HCT116 (cell line): ENCODE results near the gene CCDC9B. TPM values are rescaled to one million over a fixed set of nuclear protein-coding genes. Genes with fewer than 3 reads are reported as not detected.

Experiments
- ATAC-seq: fragments of 200-7000 bp; cut with Tn5 transposase; 2 replicates; pipeline ENCODE4 v1.9.1; 2020; ENCODE audit warnings: mild to moderate bottlenecking, moderate library complexity
- BruUV-seq: library from RNA; stranded (reverse); fragments of 400-500 nt; replicated peaks from 2 replicates; lab custom pipeline; 2021; lab: Mats Ljungman, UMichigan
- CTCF ChIA-PET: fragments of 300-600 bp; sonication (Branson Sonifier 250); formaldehyde crosslinking; loops from one replicate; lab custom pipeline; 2021; ENCODE audit warnings: antibody characterized with exemption; lab: Charles Lee
- POLR2A ChIA-PET: fragments of 300-600, 350-600 bp; sonication (Branson Sonifier 250); formaldehyde crosslinking; loops from one replicate; lab custom pipeline; 2021; ENCODE audit warnings: antibody characterized with exemption; lab: Charles Lee
- RAD21 ChIA-PET, 2 experiments: fragments of 300-600 bp; sonication (Branson Sonifier 250); formaldehyde crosslinking; loops; one replicate each; lab custom pipeline; 2023; ENCODE audit warnings: low total read pairs in 2 of 2; ENCODE audit not compliant: uncharacterized antibody in 2 of 2, unreplicated experiment in 2 of 2, low non-redundant PET in 1 of 2; lab: Charles Lee
- DNase-seq: peaks from one replicate; pipeline ENCODE4 v3.0.0-alpha.2; 2010; ENCODE audit warnings: low read depth, low spot score
- H2AFZ ChIP-seq: fragments of 200-600 bp; shearing (Covaris generic), sonication (generic); 2 replicates; pipeline ENCODE4 v1.6.1; 2017; ENCODE audit warnings: low read depth, mixed run types, mixed read lengths, antibody characterized with exemption, low read length; ENCODE audit not compliant: poor library complexity, severe bottlenecking
- H3K27ac ChIP-seq: 2 replicates; pipeline ENCODE4 v1.5.1; 2012; ENCODE audit warnings: low read depth, low read length
- H3K27me3 ChIP-seq: fragments of 200-600 bp; sonication (generic); 2 replicates; pipeline ENCODE4 v1.6.1; 2016; ENCODE audit warnings: mixed run types, low read length, mixed read lengths; ENCODE audit not compliant: insufficient read depth
- H3K36me3 ChIP-seq, 2 experiments: fragments of 200-500 bp in 1 of 2; fragments of 200-600 bp in 1 of 2; sonication (Bioruptor generic) in 1 of 2; sonication (generic) in 1 of 2; 2 replicates each; pipeline versions ENCODE4 v1.5.1 to v1.6.1; 2014 to 2016; ENCODE audit warnings: low read length in 2 of 2, inconsistent platforms in 1 of 2, mixed read lengths in 1 of 2, mixed run types in 1 of 2; ENCODE audit not compliant: insufficient read depth in 2 of 2, control insufficient read depth in 1 of 2
- H3K4me1 ChIP-seq, 2 experiments: fragments of 200-600 bp in 1 of 2; sonication (generic) in 1 of 2; 2 replicates each; pipeline versions ENCODE4 v1.5.1 to v1.6.1; 2012 to 2017; ENCODE audit warnings: low read length in 2 of 2, inconsistent platforms in 1 of 2, mild to moderate bottlenecking in 1 of 2, mixed read lengths in 1 of 2, mixed run types in 1 of 2, moderate library complexity in 1 of 2; ENCODE audit not compliant: insufficient read depth in 2 of 2, control insufficient read depth in 1 of 2
- H3K4me2 ChIP-seq: fragments of 200-600 bp; sonication (generic); 2 replicates; pipeline ENCODE4 v1.6.1; 2017; ENCODE audit warnings: mixed run types, low read length, mixed read lengths
- H3K4me3 ChIP-seq, 2 experiments: fragments of 200-600 bp in 1 of 2; sonication (generic) in 1 of 2; replicated peaks in 1 of 2; 2 replicates each; pipeline ENCODE4 v1.5.1; 2011 to 2016; ENCODE audit warnings: low read length in 2 of 2, control low read depth in 1 of 2, low read depth in 1 of 2, mild to moderate bottlenecking in 1 of 2, mixed read lengths in 1 of 2, mixed run types in 1 of 2
- H3K79me2 ChIP-seq: fragments of 200-600 bp; sonication (generic); 2 replicates; pipeline ENCODE4 v1.6.1; 2017; ENCODE audit warnings: mild to moderate bottlenecking, mixed run types, low read length, moderate library complexity, mixed read lengths; ENCODE audit not compliant: insufficient read depth
- H3K9ac ChIP-seq: fragments of 200-600 bp; sonication (generic); 2 replicates; pipeline ENCODE4 v1.6.1; 2016; ENCODE audit warnings: low read length, mixed read lengths
- H3K9me2 ChIP-seq: fragments of 200-600 bp; sonication (generic), shearing (Covaris generic); 2 replicates; pipeline ENCODE4 v1.6.1; 2017; ENCODE audit warnings: mixed run types, mild to moderate bottlenecking, moderate library complexity; ENCODE audit not compliant: insufficient read depth
- H3K9me3 ChIP-seq, 2 experiments: fragments of 200-500 bp in 1 of 2; fragments of 200-600 bp in 1 of 2; sonication (Bioruptor generic) in 1 of 2; sonication (generic) in 1 of 2; 2 replicates each; pipeline ENCODE4 v1.6.1; 2014 to 2017; ENCODE audit warnings: low read length in 2 of 2, mixed read lengths in 2 of 2, inconsistent platforms in 1 of 2, low read depth in 1 of 2, mild to moderate bottlenecking in 1 of 2, mixed run types in 1 of 2, moderate library complexity in 1 of 2; ENCODE audit not compliant: control insufficient read depth in 1 of 2, insufficient read depth in 1 of 2
- H4K20me1 ChIP-seq: fragments of 200-600 bp; sonication (generic), shearing (Covaris generic); 2 replicates; pipeline ENCODE4 v1.6.1; 2017; ENCODE audit warnings: mixed run types, mild to moderate bottlenecking, moderate library complexity; ENCODE audit not compliant: insufficient read depth
- ATF3 ChIP-seq: IDR thresholded peaks from 2 replicates; pipeline ENCODE4 v1.6.1; 2012
- CEBPB ChIP-seq: IDR thresholded peaks from 2 replicates; pipeline ENCODE4 v1.6.1; 2012; ENCODE audit warnings: low read depth
- EZH2 ChIP-seq: fragments of 200-600 bp; sonication (generic); IDR thresholded peaks from 2 replicates; pipeline ENCODE4 v1.6.1; 2017; ENCODE audit warnings: antibody characterized with exemption, mixed run types
- EZH2phosphoT487 ChIP-seq: fragments of 200-600 bp; IDR thresholded peaks from 2 replicates; pipeline ENCODE4 v1.6.1; 2018; ENCODE audit warnings: antibody characterized with exemption, borderline replicate concordance
- POLR2A ChIP-seq: IDR thresholded peaks from 2 replicates; pipeline ENCODE4 v1.7.0; 2011; ENCODE audit warnings: borderline replicate concordance; ENCODE audit not compliant: insufficient read depth, insufficient read length; ENCODE audit errors: extremely low read depth
- RAD21 ChIP-seq: IDR thresholded peaks from 2 replicates; pipeline ENCODE4 v1.6.1; 2012; ENCODE audit warnings: low read depth, mild to moderate bottlenecking
- TCF7L2 ChIP-seq: IDR thresholded peaks from 2 replicates; pipeline ENCODE4 v1.7.0; 2011; ENCODE audit warnings: borderline replicate concordance, inconsistent platforms; ENCODE audit not compliant: insufficient read depth, insufficient read length; ENCODE audit errors: extremely low read depth
- ZFX ChIP-seq: fragments of 450-650 bp; IDR thresholded peaks from 2 replicates; pipeline ENCODE4 v1.6.1; 2017
- ZNF274 ChIP-seq: fragments of 200-500 bp; sonication (Bioruptor generic); IDR thresholded peaks from 2 replicates; pipeline ENCODE4 v1.6.1; 2014; ENCODE audit warnings: mild to moderate bottlenecking, low read depth, low read length, inconsistent platforms
- intact Hi-C: fragments of 100-400 bp; cut with micrococcal nuclease; formaldehyde crosslinking; loops from 2 replicates; pipeline ENCODE4 v1.10.0; 2022
- total RNA-seq: library from RNA; stranded (reverse); gene quantifications from one replicate; pipeline ENCODE4 v1.2.1, GENCODE V29; 2021; ENCODE audit not compliant: unreplicated experiment
- TF ChIP-seq, protein P1 (sequence below): IDR thresholded peaks from 2 replicates; pipeline ENCODE4 v1.6.1; 2012
- TF ChIP-seq, protein P2 (sequence below): IDR thresholded peaks from 2 replicates; pipeline ENCODE4 v1.6.1; 2011; ENCODE audit warnings: mild to moderate bottlenecking, low read length, moderate library complexity; ENCODE audit not compliant: insufficient replicate concordance; ENCODE audit errors: extremely low read depth
- TF ChIP-seq, protein P3 (sequence below), 3 experiments: fragments of 200-600 bp in 1 of 3; sonication (generic) in 1 of 3; IDR thresholded peaks in 2 of 3; conservative IDR thresholded peaks in 1 of 3; 2 replicates each; pipeline ENCODE4 v1.5.1; 2012 to 2017; ENCODE audit warnings: low read depth in 2 of 3, low read length in 2 of 3, antibody characterized with exemption in 1 of 3, borderline replicate concordance in 1 of 3, control low read depth in 1 of 3, mild to moderate bottlenecking in 1 of 3, mixed read lengths in 1 of 3, mixed run types in 1 of 3, moderate library complexity in 1 of 3; ENCODE audit not compliant: insufficient read depth in 1 of 3

CCDC9B gene
- total RNA-seq, 1 experiment from 2014 or later, result 15.6 TPM

DNA sequence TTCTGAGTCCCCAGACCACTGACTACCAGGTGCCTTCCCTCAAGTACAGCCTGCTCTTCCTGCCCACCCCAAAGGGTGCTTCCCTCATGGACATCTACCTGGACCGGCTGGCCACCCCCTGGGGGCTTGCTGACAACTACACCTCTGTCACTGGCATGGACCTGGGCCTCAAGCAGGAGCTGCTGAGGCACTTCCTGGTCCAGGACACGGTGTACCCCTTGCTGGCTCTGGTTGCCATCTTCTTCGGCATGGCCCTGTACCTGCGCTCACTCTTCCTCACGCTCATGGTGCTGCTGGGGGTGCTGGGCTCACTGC, 26.6 kb upstream of the CCDC9B start:
- peaks cover 7 to 16% of the 10 kb centered on the region in 2 experiments; a peak in 3 of 4 replicates for H3K4me1 ChIP-seq
- peak overlapping the region in 1 of 2 experiments; percentile 40; a peak in 2 of 4 replicates for H3K4me3 ChIP-seq
- H3K36me3 ChIP-seq, result no peaks in the 10 kb centered on the region
- TF ChIP-seq EZH2 (no peak), ATF3 (no peak), POLR2A (no peak), ZNF274 (no peak), RAD21 (no peak), EZH2phosphoT487 (no peak)
- TF ChIP-seq, protein P1, sequence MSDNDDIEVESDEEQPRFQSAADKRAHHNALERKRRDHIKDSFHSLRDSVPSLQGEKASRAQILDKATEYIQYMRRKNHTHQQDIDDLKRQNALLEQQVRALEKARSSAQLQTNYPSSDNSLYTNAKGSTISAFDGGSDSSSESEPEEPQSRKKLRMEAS, result no peak
- TF ChIP-seq, all 23 proteins: peak for 0
- CTCF ChIA-PET, result interaction anchor here (1.0 to 1.6 kb wide), 3 partner anchors 27 to 55 kb away, joined by 3 to 6 read pairs (median 3); partner anchors contain the start of gene CCDC9B
- DNase-seq (no peak), ATAC-seq (no peak)
- Histone ChIP-seq H3K9me3 (no peaks in the 10 kb centered on the region), H3K27me3 (no peaks in the 10 kb centered on the region), H4K20me1 (no peaks in the 10 kb centered on the region), H3K27ac (peak overlapping the region; percentile 58; the same call in 1 of the 2 replicates), H3K4me2 (peak overlapping the region; percentile 67), H3K9me2 (no peaks in the 10 kb centered on the region), H3K79me2 (no peaks in the 10 kb centered on the region), H3K9ac (peak overlapping the region; percentile 35; the same call in 1 of the 2 replicates), H2AFZ (no peak overlapping the region)
- RAD21 ChIA-PET, result interaction anchor here in 1 of 2 experiments (1.0 to 1.3 kb wide), 2 partner anchors 28 to 44 kb away, joined by 3 to 5 read pairs; partner anchors contain the start of gene INAFM2
- intact Hi-C loops, result no loop called here
- POLR2A ChIA-PET, result no interaction called here
- BruUV-seq, result no TSS peak

DNA sequence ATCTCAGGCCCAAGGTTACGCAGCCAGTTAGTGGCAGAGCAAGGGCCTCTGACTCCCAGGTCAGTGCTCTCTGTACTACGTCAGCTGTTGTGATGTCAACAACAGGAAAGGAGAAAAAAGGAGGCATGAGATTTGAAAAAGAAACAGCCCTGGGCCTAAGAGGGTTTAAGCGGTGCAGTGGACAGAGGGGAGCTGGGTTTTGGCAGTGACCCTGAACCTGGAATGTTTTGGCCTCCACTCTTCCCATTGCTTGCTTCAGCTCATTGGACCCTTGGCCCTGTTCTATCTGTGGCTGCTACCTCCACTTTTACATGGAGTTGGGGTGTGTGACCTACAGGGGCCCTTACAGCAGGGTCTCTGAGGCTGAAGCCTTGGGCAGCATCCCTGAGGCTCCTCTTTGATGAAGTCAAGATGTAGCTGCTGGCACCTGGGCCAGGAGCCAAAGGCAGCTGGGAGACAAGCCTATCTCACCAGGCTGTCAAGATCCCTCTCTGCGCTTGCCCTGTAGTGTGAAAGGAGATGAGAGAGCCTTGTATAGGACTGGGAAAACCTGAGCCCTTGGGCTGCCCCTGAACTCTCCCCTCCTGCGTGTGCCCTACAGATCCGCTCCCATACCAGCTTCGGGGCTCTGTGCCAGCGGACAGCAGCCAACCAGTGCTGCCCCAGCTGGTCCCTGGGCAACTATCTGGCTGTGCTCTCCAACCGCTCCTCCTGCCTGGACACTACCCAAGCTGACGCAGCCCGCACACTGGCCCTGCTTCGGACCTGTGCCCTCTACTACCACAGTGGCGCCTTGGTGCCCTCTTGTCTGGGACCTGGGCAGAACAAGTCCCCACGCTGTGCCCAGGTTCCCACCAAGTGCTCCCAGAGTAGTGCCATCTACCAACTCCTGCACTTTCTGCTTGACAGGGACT, 26.0 kb upstream of the CCDC9B start:
- Histone ChIP-seq H4K20me1 (no peaks in the 10 kb centered on the region), H3K4me1 (peaks cover 7 to 16% of the 10 kb centered on the region in 2 experiments; a peak in 3 of 4 replicates), H3K79me2 (no peaks in the 10 kb centered on the region), H3K9me2 (no peaks in the 10 kb centered on the region), H3K9me3 (no peaks in the 10 kb centered on the region), H3K4me3 (no peak overlapping the region), H3K27me3 (no peaks in the 10 kb centered on the region), H3K4me2 (peak overlapping the region; percentile 67), H3K36me3 (no peaks in the 10 kb centered on the region), H3K27ac (peak overlapping the region; percentile 58; the same call in 1 of the 2 replicates), H2AFZ (no peak overlapping the region), H3K9ac (no peak overlapping the region)
- ATAC-seq, result no peak
- intact Hi-C loops, result no loop called here
- ChIA-PET POLR2A (no interaction called here), RAD21 (no interaction called here), CTCF (no interaction called here)
- no TSS peak for BruUV-seq
- DNase-seq, result no peak
- no peak for TF ChIP-seq ZFX
- no peak for TF ChIP-seq EZH2
- TF ChIP-seq TCF7L2, result no peak
- TF ChIP-seq, protein P1, result no peak
- TF ChIP-seq, protein P2, sequence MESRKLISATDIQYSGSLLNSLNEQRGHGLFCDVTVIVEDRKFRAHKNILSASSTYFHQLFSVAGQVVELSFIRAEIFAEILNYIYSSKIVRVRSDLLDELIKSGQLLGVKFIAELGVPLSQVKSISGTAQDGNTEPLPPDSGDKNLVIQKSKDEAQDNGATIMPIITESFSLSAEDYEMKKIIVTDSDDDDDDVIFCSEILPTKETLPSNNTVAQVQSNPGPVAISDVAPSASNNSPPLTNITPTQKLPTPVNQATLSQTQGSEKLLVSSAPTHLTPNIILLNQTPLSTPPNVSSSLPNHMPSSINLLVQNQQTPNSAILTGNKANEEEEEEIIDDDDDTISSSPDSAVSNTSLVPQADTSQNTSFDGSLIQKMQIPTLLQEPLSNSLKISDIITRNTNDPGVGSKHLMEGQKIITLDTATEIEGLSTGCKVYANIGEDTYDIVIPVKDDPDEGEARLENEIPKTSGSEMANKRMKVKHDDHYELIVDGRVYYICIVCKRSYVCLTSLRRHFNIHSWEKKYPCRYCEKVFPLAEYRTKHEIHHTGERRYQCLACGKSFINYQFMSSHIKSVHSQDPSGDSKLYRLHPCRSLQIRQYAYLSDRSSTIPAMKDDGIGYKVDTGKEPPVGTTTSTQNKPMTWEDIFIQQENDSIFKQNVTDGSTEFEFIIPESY, result no peak
- no peak for TF ChIP-seq CEBPB
- TF ChIP-seq, protein P3, sequence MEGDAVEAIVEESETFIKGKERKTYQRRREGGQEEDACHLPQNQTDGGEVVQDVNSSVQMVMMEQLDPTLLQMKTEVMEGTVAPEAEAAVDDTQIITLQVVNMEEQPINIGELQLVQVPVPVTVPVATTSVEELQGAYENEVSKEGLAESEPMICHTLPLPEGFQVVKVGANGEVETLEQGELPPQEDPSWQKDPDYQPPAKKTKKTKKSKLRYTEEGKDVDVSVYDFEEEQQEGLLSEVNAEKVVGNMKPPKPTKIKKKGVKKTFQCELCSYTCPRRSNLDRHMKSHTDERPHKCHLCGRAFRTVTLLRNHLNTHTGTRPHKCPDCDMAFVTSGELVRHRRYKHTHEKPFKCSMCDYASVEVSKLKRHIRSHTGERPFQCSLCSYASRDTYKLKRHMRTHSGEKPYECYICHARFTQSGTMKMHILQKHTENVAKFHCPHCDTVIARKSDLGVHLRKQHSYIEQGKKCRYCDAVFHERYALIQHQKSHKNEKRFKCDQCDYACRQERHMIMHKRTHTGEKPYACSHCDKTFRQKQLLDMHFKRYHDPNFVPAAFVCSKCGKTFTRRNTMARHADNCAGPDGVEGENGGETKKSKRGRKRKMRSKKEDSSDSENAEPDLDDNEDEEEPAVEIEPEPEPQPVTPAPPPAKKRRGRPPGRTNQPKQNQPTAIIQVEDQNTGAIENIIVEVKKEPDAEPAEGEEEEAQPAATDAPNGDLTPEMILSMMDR (IDR thresholded peaks at IDR 0.05 in 2 of 3, conservative IDR thresholded peaks at IDR 0.05 in 1 of 3; ENCODE audit: borderline replicate concordance in 1 of 3, insufficient read depth in 1 of 3, low read depth in 2 of 3, low read length in 2 of 3), result no peak
